Suprapubic skin (tissue), 4 donors: ENCODE measurements around the gene EFCAB8. TPM values are rescaled to one million over a fixed set of nuclear protein-coding genes. Genes with fewer than 3 reads are reported as not detected.

Experiments
- DNase-seq, 2 donors: peaks; one replicate each; pipeline ENCODE4 v3.0.0-alpha.2; 2019; ENCODE audit warnings: low spot score in 2 of 2
- H3K27ac ChIP-seq: fragments of 200-600 bp; sonication (generic); one replicate; pipeline ENCODE4 v1.5.1; 2019
- H3K27me3 ChIP-seq: fragments of 200-600 bp; sonication (generic); one replicate; pipeline ENCODE4 v1.5.1; 2019
- H3K36me3 ChIP-seq: fragments of 200-600 bp; sonication (generic); one replicate; pipeline ENCODE4 v1.5.1; 2019
- H3K4me1 ChIP-seq: fragments of 200-600 bp; sonication (generic); one replicate; pipeline ENCODE4 v1.5.1; 2019
- H3K4me3 ChIP-seq: fragments of 200-600 bp; sonication (generic); one replicate; pipeline ENCODE4 v1.5.1; 2019; ENCODE audit warnings: mild to moderate bottlenecking
- H3K9me3 ChIP-seq: fragments of 200-600 bp; sonication (generic); one replicate; pipeline ENCODE4 v1.5.1; 2019
- CTCF ChIP-seq, 2 donors: fragments of 200-600 bp in 1 of 2; fragments of 450-650 bp in 1 of 2; sonication (generic) in 1 of 2; IDR thresholded peaks; one replicate each; pipeline ENCODE4 v1.5.1; 2016 to 2019; ENCODE audit warnings: antibody characterized with exemption in 2 of 2, mild to moderate bottlenecking in 1 of 2, moderate library complexity in 1 of 2
- EP300 ChIP-seq: sonication (generic); formaldehyde crosslinking; IDR thresholded peaks from one replicate; pipeline ENCODE4 v1.6.1; 2017; ENCODE audit warnings: antibody characterized with exemption
- POLR2A ChIP-seq, 2 donors: fragments of 450-650 bp; IDR thresholded peaks; one replicate each; pipeline ENCODE4 v1.6.1; 2017; ENCODE audit warnings: antibody characterized with exemption in 2 of 2, mild to moderate bottlenecking in 2 of 2, moderate library complexity in 2 of 2
- POLR2AphosphoS5 ChIP-seq, 3 donors: sonication (generic); formaldehyde crosslinking; IDR thresholded peaks; one replicate each; pipeline ENCODE4 v1.6.1; 2017; ENCODE audit warnings: antibody characterized with exemption in 3 of 3
- WGBS: methylation state at CpG from one replicate; pipeline ENCODE4 v1.1.5; 2018; 5-methylcytosine and 5-hydroxymethylcytosine counted together
- total RNA-seq, 4 donors: library from RNA; depleted of rRNA; stranded (reverse); fragments of >200 nt; gene quantifications; one replicate each; pipeline ENCODE4 v1.1.0, GENCODE V29; 2016

Gene EFCAB8
- total RNA-seq, 4 donors from 2014 or later = 0.76 to 0.89 TPM; not detected in 2

GRCh38 chr20:33000802-33001466, 142.2 kb downstream of the EFCAB8 start:
- Histone ChIP-seq H3K27ac (no peak overlapping the region), H3K4me3 (no peak overlapping the region), H3K9me3 (peaks cover 5% of the 10 kb centered on the region), H3K4me1 (no peaks in the 10 kb centered on the region), H3K27me3 (no peaks in the 10 kb centered on the region), H3K36me3 (no peaks in the 10 kb centered on the region)
- DNase-seq = no peak
- TF ChIP-seq EP300 (no peak), POLR2A (IDR thresholded peaks at IDR 0.05) (no peak), CTCF (IDR thresholded peaks at IDR 0.05) (no peak), POLR2AphosphoS5 (IDR thresholded peaks at IDR 0.05) (no peak)
- 61% methylated on average over 8 of the region's 9 CpGs for WGBS

- no peak overlapping the region for H3K27ac ChIP-seq
- TF ChIP-seq POLR2AphosphoS5 (IDR thresholded peaks at IDR 0.05) (no peak), EP300 (no peak), CTCF (IDR thresholded peaks at IDR 0.05) (no peak), POLR2A (IDR thresholded peaks at IDR 0.05) (no peak)
- WGBS = 78% methylated on average over 6 of the region's 7 CpGs
- peaks cover 5% of the 10 kb centered on the region for H3K9me3 ChIP-seq
- H3K4me3 ChIP-seq = no peak overlapping the region
- H3K4me1 ChIP-seq = no peaks in the 10 kb centered on the region
- no peak for DNase-seq
- H3K36me3 ChIP-seq = no peaks in the 10 kb centered on the region
- H3K27me3 ChIP-seq = no peaks in the 10 kb centered on the region
Measured at GRCh38 chr20:33002087-33002808, 143.5 kb downstream of the EFCAB8 start.

GRCh38 chr20:33004141-33004751, 145.5 kb downstream of the EFCAB8 start, which contains the start of gene SUN5:
TSS of gene SUN5 (minus strand) at chr20:33004433. CDS start at chr20:33004340, 93 bp downstream.
- no peak within 1 kb of the TSS for H3K4me3 ChIP-seq
- H3K27me3 ChIP-seq = no peaks in the 10 kb centered on the region
- no peak within 1 kb of the TSS for H3K27ac ChIP-seq
- TF ChIP-seq EP300 = no peak
- no peak for TF ChIP-seq CTCF (IDR thresholded peaks at IDR 0.05)
- no peak for TF ChIP-seq POLR2AphosphoS5 (IDR thresholded peaks at IDR 0.05)
- no peak for TF ChIP-seq POLR2A (IDR thresholded peaks at IDR 0.05)
- no peaks in the 10 kb centered on the region for H3K4me1 ChIP-seq
- WGBS = 79% methylated on average over 6 of the region's 6 CpGs
- peaks cover 5% of the 10 kb centered on the region for H3K9me3 ChIP-seq
- H3K36me3 ChIP-seq = no peaks in the 10 kb centered on the region
- no peak for DNase-seq

- no peaks in the 10 kb centered on the region for H3K4me1 ChIP-seq
- TF ChIP-seq CTCF (IDR thresholded peaks at IDR 0.05) = no peak
- TF ChIP-seq POLR2AphosphoS5 (IDR thresholded peaks at IDR 0.05) = no peak
- no peak for TF ChIP-seq EP300
- TF ChIP-seq POLR2A (IDR thresholded peaks at IDR 0.05) = no peak
- no peaks in the 10 kb centered on the region for H3K36me3 ChIP-seq
- no peak overlapping the region for H3K4me3 ChIP-seq
- WGBS = 62% methylated on average over 4 of the region's 4 CpGs
- no peaks in the 10 kb centered on the region for H3K27me3 ChIP-seq
- no peak for DNase-seq
- peaks cover 5% of the 10 kb centered on the region for H3K9me3 ChIP-seq
- H3K27ac ChIP-seq = no peak overlapping the region
Measured at GRCh38 chr20:33005132-33005566, 146.4 kb downstream of the EFCAB8 start.
